Neural crest cell (in vitro differentiated cells): ENCODE results near the gene KCNJ10. TPM values are rescaled to one million over a fixed set of nuclear protein-coding genes. Genes with fewer than 3 reads are reported as not detected.
A peak's percentile ranks its signal among the peaks of the same experiment; 100 is the strongest.

Experiments
- DNase-seq: peaks from one replicate; pipeline ENCODE4 v3.0.0; 2021; ENCODE audit warnings: low read depth, mixed read lengths, low spot score
- H3K27ac Mint-ChIP-seq: one replicate; pipeline ENCODE4 v1.8.0; 2021; ENCODE audit warnings: mild to moderate bottlenecking, mixed read lengths; ENCODE audit not compliant: unreplicated experiment
- H3K27me3 Mint-ChIP-seq: 2 replicates; pipeline ENCODE4 v1.8.0; 2021; ENCODE audit warnings: low read depth, mild to moderate bottlenecking, mixed read lengths
- H3K36me3 Mint-ChIP-seq: 2 replicates; pipeline ENCODE4 v1.8.0; 2021; ENCODE audit warnings: low read depth, mild to moderate bottlenecking, mixed read lengths
- H3K4me1 Mint-ChIP-seq: 2 replicates; pipeline ENCODE4 v1.8.0; 2021; ENCODE audit warnings: mixed read lengths
- H3K4me3 Mint-ChIP-seq: one replicate; pipeline ENCODE4 v1.8.0; 2021; ENCODE audit warnings: mild to moderate bottlenecking, mixed read lengths
- H3K9me3 Mint-ChIP-seq: 2 replicates; pipeline ENCODE4 v1.8.0; 2021; ENCODE audit warnings: mixed read lengths
- total RNA-seq: library from RNA; stranded (reverse); gene quantifications from 2 replicates; pipeline ENCODE4 v1.2.1, GENCODE V29; 2021
- TF ChIP-seq, protein P1 (sequence below): fragments of 200-600 bp; sonication (generic); conservative IDR thresholded peaks from 2 replicates; pipeline ENCODE4 v1.5.0; 2021; ENCODE audit warnings: antibody characterized with exemption, mild to moderate bottlenecking

KCNJ10 gene
- total RNA-seq, 1 donor from 2014 or later = 0.47 TPM

DNA sequence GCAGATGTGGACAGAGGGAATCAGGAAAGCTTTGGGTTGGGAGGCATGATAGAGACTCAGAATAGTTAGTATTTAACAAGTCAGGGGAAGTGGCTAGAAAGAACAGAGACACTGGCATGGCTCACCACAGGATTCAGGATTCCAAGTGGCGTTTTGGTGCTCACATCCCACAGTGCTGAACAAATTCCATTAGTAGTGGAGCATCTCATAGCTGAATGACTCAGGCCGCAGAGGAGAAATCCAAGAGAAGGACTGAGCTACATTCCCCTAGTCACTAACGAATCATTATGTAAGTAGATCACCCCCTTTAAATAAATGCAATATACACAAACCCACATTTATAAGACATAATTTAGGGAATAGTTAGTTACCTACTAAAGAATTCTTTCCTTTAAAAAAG is 6.3 kb upstream of the KCNJ10 start:
- Mint-ChIP-seq H3K27me3 (peaks cover 84% of the 10 kb centered on the region), H3K4me1 (peaks cover 5% of the 10 kb centered on the region), H3K36me3 (no peaks in the 10 kb centered on the region), H3K9me3 (no peaks in the 10 kb centered on the region), H3K27ac (no peak overlapping the region), H3K4me3 (no peak overlapping the region)
- no peak for DNase-seq
- TF ChIP-seq, protein P1, sequence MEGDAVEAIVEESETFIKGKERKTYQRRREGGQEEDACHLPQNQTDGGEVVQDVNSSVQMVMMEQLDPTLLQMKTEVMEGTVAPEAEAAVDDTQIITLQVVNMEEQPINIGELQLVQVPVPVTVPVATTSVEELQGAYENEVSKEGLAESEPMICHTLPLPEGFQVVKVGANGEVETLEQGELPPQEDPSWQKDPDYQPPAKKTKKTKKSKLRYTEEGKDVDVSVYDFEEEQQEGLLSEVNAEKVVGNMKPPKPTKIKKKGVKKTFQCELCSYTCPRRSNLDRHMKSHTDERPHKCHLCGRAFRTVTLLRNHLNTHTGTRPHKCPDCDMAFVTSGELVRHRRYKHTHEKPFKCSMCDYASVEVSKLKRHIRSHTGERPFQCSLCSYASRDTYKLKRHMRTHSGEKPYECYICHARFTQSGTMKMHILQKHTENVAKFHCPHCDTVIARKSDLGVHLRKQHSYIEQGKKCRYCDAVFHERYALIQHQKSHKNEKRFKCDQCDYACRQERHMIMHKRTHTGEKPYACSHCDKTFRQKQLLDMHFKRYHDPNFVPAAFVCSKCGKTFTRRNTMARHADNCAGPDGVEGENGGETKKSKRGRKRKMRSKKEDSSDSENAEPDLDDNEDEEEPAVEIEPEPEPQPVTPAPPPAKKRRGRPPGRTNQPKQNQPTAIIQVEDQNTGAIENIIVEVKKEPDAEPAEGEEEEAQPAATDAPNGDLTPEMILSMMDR = no peak

DNA sequence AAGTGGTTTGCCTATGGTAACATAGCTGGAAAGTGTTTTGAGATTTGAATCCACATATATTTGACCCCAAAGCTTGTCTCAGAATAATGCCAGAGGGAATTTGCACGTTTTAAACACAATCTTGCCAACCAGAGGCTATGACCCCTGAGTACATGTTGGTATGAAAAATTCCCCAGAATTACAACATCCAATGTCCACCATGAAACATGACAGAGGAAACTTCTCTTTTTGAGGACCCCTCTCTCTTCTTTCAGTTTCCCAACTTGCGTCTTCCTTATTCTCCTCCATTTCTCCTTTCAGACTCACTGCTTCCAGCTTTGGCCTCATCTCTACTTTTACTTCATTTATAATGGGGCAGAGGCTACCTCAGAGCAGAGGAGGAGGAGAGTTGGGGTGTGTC is 5.9 kb upstream of the KCNJ10 start:
- Mint-ChIP-seq H3K4me3 (no peak overlapping the region), H3K27me3 (peaks cover 82% of the 10 kb centered on the region)
- TF ChIP-seq, protein P1 = no peak

DNA sequence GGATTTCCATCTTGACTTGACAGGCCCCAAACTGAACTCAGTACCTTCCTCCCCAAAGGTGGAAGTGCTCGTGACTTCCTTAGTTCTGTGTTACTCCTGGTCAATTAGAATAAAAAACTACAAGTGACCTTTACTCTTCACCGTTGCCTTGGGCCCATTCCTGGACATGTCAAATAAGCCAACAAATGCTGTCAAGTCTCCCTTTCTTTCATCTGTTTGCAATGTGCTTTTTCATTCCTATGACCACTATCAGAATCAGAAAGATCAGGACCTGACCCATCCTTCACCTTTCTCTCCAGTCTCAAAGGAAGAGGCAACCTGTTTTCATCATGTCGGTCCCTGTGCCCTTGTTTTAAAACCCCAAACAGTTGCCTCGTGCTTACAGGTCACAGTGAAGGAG is 4.9 kb upstream of the KCNJ10 start:
- Mint-ChIP-seq H3K9me3 (no peaks in the 10 kb centered on the region), H3K4me3 (no peak overlapping the region), H3K4me1 (peaks cover 8% of the 10 kb centered on the region), H3K36me3 (no peaks in the 10 kb centered on the region), H3K27ac (no peak overlapping the region), H3K27me3 (peaks cover 80% of the 10 kb centered on the region)
- DNase-seq = no peak
- TF ChIP-seq, protein P1 = no peak

More for the DNA sequence above, 5.9 kb upstream of the KCNJ10 start:
- Mint-ChIP-seq H3K9me3 (no peaks in the 10 kb centered on the region), H3K36me3 (no peaks in the 10 kb centered on the region), H3K27ac (no peak overlapping the region), H3K4me1 (no peaks in the 10 kb centered on the region)
- DNase-seq = no peak

DNA sequence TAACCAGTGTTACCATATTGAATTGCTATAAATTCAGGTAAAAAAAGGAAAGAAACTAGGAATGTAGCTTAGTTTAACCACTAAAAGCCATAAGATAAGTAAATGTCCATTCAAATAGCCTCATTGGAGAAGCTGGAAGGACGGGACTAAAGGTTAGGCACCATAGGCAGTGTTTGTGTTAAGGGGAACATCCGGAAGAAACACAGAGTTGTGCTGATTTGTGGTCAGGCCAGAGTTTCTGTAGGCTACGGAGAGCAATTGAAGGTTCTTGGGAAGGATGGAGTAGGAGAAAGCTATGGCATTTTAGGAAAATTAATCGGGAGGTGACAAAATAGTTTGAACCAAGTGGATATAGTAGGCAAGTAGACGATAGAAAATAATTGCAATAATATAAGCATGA is 1.3 kb upstream of the KCNJ10 start:
- TF ChIP-seq, protein P1 = no peak
- H3K27ac Mint-ChIP-seq = no peak overlapping the region
- no peaks in the 10 kb centered on the region for H3K36me3 Mint-ChIP-seq
- H3K9me3 Mint-ChIP-seq = no peaks in the 10 kb centered on the region
- peaks cover 76% of the 10 kb centered on the region for H3K27me3 Mint-ChIP-seq
- peaks cover 24% of the 10 kb centered on the region for H3K4me1 Mint-ChIP-seq
- H3K4me3 Mint-ChIP-seq = no peak overlapping the region
- DNase-seq = no peak

DNA sequence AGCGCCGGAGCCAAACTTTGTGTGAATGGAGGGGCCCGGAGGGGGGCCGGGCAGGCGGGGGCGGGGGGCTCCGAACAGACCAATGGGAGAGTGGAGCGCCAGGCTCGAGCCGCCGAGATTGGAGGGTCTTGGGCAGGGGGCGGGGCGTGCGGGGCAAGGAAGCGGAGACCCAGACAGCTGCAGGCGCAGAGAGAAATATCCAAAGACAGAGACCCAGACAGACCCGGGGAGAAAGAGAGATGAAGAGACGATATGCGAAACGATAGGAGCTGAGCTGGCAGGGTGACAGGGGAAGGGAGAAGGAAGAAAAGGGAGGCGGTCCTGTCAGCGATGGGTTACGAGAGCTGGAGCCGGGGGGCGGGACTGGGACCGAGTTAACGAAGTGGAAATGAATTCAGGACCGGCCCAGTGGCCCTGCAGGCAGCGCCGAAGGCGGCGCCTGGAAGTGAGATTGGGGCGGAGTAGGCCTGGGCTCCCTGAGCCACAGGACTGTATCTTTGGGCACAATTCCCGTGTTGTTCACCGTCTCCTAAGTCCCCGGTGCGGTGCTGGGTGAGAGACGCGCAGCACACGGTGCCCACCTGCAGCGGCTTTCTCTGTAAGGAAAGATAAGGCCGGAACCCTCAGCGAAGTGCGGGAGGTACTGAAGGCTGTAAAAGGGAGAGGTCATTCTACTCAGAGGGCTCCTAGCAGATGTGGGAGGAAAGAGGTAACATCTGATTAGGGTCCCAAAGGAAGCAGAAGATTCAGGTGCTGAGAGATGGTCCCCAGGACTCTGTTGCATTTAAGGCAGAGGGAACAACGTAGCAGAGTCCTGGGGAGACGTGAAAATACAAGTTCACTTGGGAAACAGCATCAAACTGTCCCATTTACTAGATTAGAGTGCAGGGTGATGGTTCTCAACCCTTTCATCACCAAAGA is 543 bp upstream of the KCNJ10 start:
- Mint-ChIP-seq H3K27me3 (peaks cover 75% of the 10 kb centered on the region), H3K36me3 (no peaks in the 10 kb centered on the region), H3K9me3 (no peaks in the 10 kb centered on the region), H3K4me1 (peaks cover 28% of the 10 kb centered on the region), H3K27ac (no peak overlapping the region), H3K4me3 (peak overlapping the region; percentile 87)
- peak; percentile 74 for DNase-seq
- TF ChIP-seq, protein P1 = no peak
